ENCODE measurements around the gene BANK1. TPM values are rescaled to one million over a fixed set of nuclear protein-coding genes. Genes with fewer than 3 reads are reported as not detected.

The BANK1 gene
- total and polyA plus RNA-seq, 2 of the 8 experiments (the other 6 are each of a cell fraction or from before 2014, with no cell fraction given), result 0.59 to 0.93 TPM

DNA sequence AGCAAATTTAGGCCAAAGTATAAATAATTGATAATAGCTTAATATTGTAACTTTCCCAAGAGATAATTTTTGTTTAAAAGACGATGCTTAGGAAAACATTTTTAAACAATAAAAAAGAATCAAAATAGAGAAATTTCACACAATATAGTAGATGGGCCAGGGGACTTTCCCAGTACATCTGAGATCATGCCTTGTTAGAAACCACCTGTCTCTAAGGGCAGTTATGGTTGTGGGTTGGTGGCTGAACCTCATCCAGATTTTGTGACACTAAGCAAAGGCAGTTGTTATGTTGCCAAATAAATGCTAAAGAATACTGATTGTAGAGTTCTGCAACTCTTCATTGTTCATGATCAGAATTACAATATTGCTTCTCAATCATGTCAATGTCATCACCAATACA lies 270.6 kb downstream of the BANK1 start (continued):
- no peak for TF ChIP-seq MAFK (IDR thresholded peaks at IDR 0.05; ENCODE audit: low read depth, low read length)
- no peak for TF ChIP-seq GABPA (IDR thresholded peaks at IDR 0.05; ENCODE audit: borderline replicate concordance, insufficient read depth, low read length)
- no peak for TF ChIP-seq CBX5 (IDR thresholded peaks at IDR 0.05; ENCODE audit: low read depth, low read length)
- no peak for TF ChIP-seq RBBP5 (IDR thresholded peaks at IDR 0.05; ENCODE audit: borderline replicate concordance, low read depth, low read length)
- TF ChIP-seq BCL11A (IDR thresholded peaks at IDR 0.05; ENCODE audit: low read depth in 2 of 2, low read length in 2 of 2), result no peak
- TF ChIP-seq YY1 (IDR thresholded peaks at IDR 0.05; ENCODE audit: low read depth, low read length), result no peak
- TF ChIP-seq RNF2 (IDR thresholded peaks at IDR 0.05; ENCODE audit: borderline replicate concordance, low read depth, low read length, missing control alignments, poor library complexity, severe bottlenecking), result no peak
- TF ChIP-seq BACH1 (IDR thresholded peaks at IDR 0.05; ENCODE audit: low read length), result no peak
